ENCODE measurements around the gene PRODH.
"Not testable (repeated sequence)": the region's sequence is repeated elsewhere in the genome, so short reads cannot be mapped to it uniquely, and the experiment has no call there.

The PRODH gene

DNA sequence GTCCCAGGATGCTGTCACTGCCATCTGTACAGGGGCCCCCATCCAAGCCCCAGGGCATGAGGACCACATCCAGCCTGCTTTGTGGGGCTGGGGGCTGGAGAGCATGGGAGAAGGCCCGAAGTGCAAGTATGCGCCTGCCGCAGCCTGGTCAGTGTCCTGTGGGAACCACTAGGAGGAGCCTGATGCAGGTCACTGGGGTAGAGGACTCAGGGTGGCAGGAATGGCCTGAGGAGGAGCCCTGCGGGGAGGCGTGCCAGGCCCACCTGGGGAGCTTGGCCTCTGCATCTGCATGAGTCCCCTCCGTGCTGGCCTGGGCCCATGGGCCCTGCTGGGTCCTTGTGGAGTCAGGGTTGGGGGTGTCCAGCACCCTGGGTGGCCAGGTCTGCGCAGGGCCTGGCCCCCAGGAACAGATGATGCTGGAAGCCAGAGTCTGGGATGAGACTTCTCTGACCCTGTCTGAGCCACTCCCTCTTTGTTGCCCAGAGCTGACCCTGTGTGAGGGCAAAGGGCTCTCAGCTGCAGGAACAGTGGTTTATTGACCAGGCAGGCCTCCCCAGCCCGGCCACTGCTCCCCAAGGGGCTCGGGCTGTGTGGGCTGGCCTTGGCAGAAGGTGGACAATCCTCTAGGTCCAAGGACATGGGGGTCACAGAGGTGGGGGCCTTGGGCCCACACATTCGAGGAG is 23.7 kb downstream of the PRODH start:
- not testable (repeated sequence) for H3K36me3 ChIP-seq (ENCODE audit: control insufficient read depth, insufficient read depth, low read length); H3K27me3 ChIP-seq (ENCODE audit: control insufficient read depth, insufficient read depth, low read length); H3K27ac ChIP-seq; H3K79me2 ChIP-seq; H2AFZ ChIP-seq; H3K4me1 ChIP-seq; H3K9ac ChIP-seq; H3K9me3 ChIP-seq (ENCODE audit: control insufficient read depth, low read length); H3K4me3 ChIP-seq (ENCODE audit: low read depth, low read length); H3K4me2 ChIP-seq (ENCODE audit: low read length)

DNA sequence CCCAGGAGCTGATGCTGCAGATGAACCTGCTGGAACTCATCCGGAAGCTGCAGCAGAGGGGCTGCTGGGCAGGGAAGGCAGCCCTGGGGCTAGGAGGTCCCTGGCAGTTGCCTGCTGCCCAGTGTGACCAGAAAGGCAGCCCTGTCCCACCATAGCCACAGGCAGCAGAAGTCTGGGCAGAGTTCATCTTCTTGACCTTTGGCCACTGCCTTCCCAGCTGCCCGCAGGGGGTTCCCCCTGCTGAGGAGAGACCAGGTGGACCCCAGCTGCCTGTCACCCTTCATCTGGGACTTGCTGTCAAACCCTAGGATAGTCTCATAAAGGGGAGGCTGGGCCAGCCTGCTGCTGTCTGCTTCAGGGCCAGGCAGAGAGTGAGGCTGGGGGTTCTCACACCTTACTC is 24.6 kb downstream of the PRODH start:
- not testable (repeated sequence) for H3K9ac ChIP-seq; H3K4me1 ChIP-seq; H3K4me2 ChIP-seq (ENCODE audit: low read length); H3K36me3 ChIP-seq (ENCODE audit: control insufficient read depth, insufficient read depth, low read length); H2AFZ ChIP-seq; H3K27ac ChIP-seq; H3K27me3 ChIP-seq (ENCODE audit: control insufficient read depth, insufficient read depth, low read length); H3K79me2 ChIP-seq; H3K4me3 ChIP-seq (ENCODE audit: low read depth, low read length); H3K9me3 ChIP-seq (ENCODE audit: control insufficient read depth, low read length)

DNA sequence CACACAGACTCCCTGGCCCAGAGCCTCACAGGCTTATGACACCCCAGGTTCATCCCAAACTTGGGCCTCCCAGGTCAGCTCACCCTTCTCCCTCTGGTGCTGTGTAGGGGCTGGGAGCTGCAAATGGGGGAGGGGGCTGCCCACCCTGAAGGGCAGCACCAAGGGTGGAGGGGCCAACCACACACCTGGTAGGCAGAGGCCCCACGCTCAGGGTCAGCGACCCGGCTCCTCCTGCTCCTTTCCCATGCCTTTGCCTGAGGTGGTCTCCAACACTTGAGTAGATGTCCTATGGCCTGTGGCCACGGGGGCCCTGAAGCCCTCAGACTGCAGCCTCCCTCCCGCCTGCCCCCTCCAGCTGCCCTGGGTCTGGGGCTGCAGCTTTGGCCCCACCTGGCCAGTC is 26.5 kb downstream of the PRODH start:
- H3K27me3 ChIP-seq (ENCODE audit: control insufficient read depth, insufficient read depth, low read length), result no peaks in the 10 kb centered on the region

DNA sequence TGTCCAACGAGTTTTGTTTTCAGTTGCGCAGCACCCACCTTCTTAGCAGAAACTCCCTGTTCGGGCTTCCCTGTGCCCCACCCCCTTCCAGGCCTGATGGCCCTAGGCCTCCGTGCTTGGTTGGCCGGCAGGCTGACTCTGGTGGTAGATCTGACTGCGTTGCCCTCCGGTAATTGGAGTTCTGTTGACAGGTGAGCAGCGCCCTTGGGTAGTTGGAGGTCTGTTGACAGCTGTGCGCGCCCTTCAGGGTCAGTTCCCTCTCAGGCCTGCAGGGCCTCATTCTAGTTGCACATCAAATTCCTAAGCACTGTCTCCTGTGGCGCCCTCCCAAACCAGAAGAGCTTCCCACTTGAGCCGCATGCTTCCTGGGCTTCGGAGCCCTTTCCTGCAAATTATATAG is 29.2 kb downstream of the PRODH start:
- no peak overlapping the region for H2AFZ ChIP-seq
- H3K9me3 ChIP-seq (ENCODE audit: control insufficient read depth, low read length), result no peaks in the 10 kb centered on the region
- H3K9ac ChIP-seq, result no peak overlapping the region
- no peak overlapping the region for H3K4me2 ChIP-seq (ENCODE audit: low read length)
- H3K27me3 ChIP-seq (ENCODE audit: control insufficient read depth, insufficient read depth, low read length), result no peaks in the 10 kb centered on the region
- H3K4me3 ChIP-seq (ENCODE audit: low read depth, low read length), result no peak overlapping the region
- no peaks in the 10 kb centered on the region for H3K4me1 ChIP-seq
- H3K36me3 ChIP-seq (ENCODE audit: control insufficient read depth, insufficient read depth, low read length), result no peaks in the 10 kb centered on the region
- TF ChIP-seq, protein P1, sequence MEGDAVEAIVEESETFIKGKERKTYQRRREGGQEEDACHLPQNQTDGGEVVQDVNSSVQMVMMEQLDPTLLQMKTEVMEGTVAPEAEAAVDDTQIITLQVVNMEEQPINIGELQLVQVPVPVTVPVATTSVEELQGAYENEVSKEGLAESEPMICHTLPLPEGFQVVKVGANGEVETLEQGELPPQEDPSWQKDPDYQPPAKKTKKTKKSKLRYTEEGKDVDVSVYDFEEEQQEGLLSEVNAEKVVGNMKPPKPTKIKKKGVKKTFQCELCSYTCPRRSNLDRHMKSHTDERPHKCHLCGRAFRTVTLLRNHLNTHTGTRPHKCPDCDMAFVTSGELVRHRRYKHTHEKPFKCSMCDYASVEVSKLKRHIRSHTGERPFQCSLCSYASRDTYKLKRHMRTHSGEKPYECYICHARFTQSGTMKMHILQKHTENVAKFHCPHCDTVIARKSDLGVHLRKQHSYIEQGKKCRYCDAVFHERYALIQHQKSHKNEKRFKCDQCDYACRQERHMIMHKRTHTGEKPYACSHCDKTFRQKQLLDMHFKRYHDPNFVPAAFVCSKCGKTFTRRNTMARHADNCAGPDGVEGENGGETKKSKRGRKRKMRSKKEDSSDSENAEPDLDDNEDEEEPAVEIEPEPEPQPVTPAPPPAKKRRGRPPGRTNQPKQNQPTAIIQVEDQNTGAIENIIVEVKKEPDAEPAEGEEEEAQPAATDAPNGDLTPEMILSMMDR (IDR thresholded peaks at IDR 0.05), result no peak
- H3K79me2 ChIP-seq, result no peaks in the 10 kb centered on the region
- H3K27ac ChIP-seq, result no peak overlapping the region

More for the DNA sequence above, 26.5 kb downstream of the PRODH start:
- Histone ChIP-seq H3K4me2 (ENCODE audit: low read length) (no peak overlapping the region), H3K4me3 (ENCODE audit: low read depth, low read length) (no peak overlapping the region), H3K9ac (no peak overlapping the region), H3K79me2 (no peaks in the 10 kb centered on the region), H3K36me3 (ENCODE audit: control insufficient read depth, insufficient read depth, low read length) (no peaks in the 10 kb centered on the region), H3K27ac (no peak overlapping the region), H3K9me3 (ENCODE audit: control insufficient read depth, low read length) (no peaks in the 10 kb centered on the region), H2AFZ (no peak overlapping the region), H3K4me1 (no peaks in the 10 kb centered on the region)
- TF ChIP-seq, protein P1 (IDR thresholded peaks at IDR 0.05), result no peak

DNA sequence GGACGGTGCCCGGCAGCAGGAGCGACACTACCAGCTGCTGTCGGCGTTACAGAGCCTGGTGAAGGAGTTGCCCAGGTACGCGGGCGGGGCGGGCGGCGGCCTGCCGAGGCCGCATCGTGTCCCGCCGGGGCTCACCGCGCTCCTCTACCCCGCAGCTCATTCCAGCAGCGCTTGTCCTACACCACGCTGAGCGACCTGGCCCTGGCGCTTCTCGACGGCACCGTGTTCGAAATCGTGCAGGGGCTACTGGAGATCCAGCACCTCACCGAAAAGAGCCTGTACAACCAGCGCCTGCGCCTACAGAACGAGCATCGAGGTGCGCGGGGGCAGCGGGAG is 29.7 kb downstream of the PRODH start:
- not testable (repeated sequence) for H3K79me2 ChIP-seq; H3K9me3 ChIP-seq (ENCODE audit: control insufficient read depth, low read length); H3K4me2 ChIP-seq (ENCODE audit: low read length); H3K36me3 ChIP-seq (ENCODE audit: control insufficient read depth, insufficient read depth, low read length); H3K4me3 ChIP-seq (ENCODE audit: low read depth, low read length); H2AFZ ChIP-seq; H3K4me1 ChIP-seq; H3K27me3 ChIP-seq (ENCODE audit: control insufficient read depth, insufficient read depth, low read length); H3K27ac ChIP-seq; H3K9ac ChIP-seq

DNA sequence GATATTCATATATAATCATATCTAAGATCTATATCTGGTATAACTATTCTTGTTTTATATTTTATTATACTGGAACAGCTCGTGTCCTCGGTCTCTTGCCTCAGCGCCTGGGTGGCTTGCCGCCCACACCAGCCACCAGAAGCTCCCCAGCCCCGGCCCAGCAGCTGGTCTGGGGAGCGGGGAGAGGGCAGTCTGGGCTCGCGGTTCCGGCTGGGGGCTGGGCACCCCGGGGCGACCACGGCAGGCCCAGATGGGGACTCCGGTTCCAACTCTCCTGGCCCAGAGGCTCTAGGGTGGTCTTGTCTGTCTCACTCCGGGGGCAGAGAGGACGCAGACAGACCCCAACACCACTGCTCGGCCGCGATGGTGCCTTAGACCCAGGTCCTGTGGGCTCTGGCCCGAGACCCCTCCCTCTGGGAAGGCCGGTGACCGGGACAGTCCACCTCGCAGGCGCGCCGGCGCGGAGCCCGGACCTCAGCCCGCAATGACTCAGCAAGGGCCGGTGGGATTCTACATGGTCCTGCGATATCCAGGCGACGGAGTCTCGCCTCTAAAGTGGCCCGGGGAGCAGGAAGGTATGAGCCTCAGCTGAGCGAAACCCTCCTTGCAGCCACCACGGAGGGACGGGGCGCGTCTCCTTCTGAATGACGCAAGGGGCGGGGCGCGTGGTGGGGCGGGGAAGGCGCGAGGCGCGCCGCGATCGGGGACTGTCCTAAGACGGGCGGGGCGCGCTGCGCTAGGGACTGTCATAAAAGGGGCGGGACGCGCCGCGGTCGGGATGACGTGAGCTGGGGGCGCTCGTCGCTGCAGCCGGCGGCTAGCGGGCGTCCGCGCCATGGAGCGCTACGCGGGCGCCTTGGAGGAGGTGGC is 30.3 kb downstream of the PRODH start, which contains the start of gene DGCR6:
Gene DGCR6, plus strand, starts transcription at position 781 of the 870 bp plus-strand sequence. Its CDS starts 55 bp downstream, at position 836.
- Histone ChIP-seq H3K79me2 (no peaks in the 10 kb centered on the region), H3K27me3 (ENCODE audit: control insufficient read depth, insufficient read depth, low read length) (no peaks in the 10 kb centered on the region), H3K9me3 (ENCODE audit: control insufficient read depth, low read length) (no peaks in the 10 kb centered on the region), H3K4me3 (ENCODE audit: low read depth, low read length) (no peak within 1 kb of the TSS), H3K27ac (no peak within 1 kb of the TSS), H3K36me3 (ENCODE audit: control insufficient read depth, insufficient read depth, low read length) (no peaks in the 10 kb centered on the region), H2AFZ (no peak within 1 kb of the TSS), H3K4me1 (no peaks in the 10 kb centered on the region), H3K4me2 (ENCODE audit: low read length) (no peak within 1 kb of the TSS), H3K9ac (no peak within 1 kb of the TSS)
- TF ChIP-seq, protein P1 (IDR thresholded peaks at IDR 0.05), result no peak

DNA sequence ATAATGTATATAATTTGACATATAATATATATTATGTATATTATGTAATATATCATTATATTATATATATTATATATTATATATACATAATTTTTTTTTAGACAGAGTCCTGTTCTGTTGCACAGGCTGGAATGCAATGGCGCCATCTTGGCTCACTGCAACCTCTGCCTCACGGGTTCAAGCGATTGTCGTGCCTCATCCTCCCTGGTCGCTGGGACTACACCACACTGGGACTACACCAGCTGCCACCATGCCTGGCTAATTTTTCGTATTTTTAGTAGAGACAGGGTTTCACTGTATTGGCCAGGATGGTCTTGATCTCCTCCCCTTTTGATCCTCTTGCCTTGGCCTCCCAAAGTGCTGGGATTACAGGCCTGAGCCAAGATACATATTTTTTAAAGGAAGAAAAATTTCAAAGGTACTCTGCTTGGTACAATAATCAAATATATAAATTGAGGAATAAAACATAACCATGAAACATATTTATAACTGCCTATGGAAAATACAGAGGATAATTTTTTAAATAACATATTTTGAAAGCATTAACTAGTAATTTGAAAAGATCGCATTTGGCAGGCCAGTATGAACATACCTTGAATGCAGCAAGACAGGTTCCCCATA is 39.9 kb downstream of the PRODH start:
- H2AFZ ChIP-seq; H3K4me1 ChIP-seq; H3K36me3 ChIP-seq (ENCODE audit: control insufficient read depth, insufficient read depth, low read length); H3K27ac ChIP-seq; H3K79me2 ChIP-seq; H3K4me2 ChIP-seq (ENCODE audit: low read length); H3K4me3 ChIP-seq (ENCODE audit: low read depth, low read length); H3K27me3 ChIP-seq (ENCODE audit: control insufficient read depth, insufficient read depth, low read length); H3K9me3 ChIP-seq (ENCODE audit: control insufficient read depth, low read length); H3K9ac ChIP-seq: not testable (repeated sequence)

DNA sequence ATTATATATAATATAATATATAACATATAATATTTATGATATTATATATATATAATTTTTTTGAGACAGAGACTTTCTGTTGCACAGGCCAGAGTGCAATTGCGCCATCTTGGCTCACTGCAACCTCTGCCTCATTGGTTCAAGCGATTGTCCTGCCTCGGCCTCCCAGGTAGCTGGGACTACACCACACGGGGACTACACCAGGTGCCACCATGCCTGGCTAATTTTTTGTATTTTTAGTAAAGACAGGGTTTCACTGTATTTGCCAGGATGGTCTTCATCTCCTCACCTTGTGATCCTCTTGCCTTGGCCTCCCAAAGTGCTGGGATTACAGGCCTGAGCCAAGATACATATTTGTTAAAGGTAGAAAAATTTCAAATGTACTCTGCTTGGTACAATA is 42.3 kb downstream of the PRODH start:
- not testable (repeated sequence) for H3K79me2 ChIP-seq; H2AFZ ChIP-seq; H3K9ac ChIP-seq; H3K27ac ChIP-seq; H3K4me1 ChIP-seq; H3K4me3 ChIP-seq (ENCODE audit: low read depth, low read length); H3K9me3 ChIP-seq (ENCODE audit: control insufficient read depth, low read length); H3K36me3 ChIP-seq (ENCODE audit: control insufficient read depth, insufficient read depth, low read length); H3K4me2 ChIP-seq (ENCODE audit: low read length); H3K27me3 ChIP-seq (ENCODE audit: control insufficient read depth, insufficient read depth, low read length)
